ENCODE measurements around the gene RHCG.
"Not testable (repeated sequence)": the region's sequence is repeated elsewhere in the genome, so short reads cannot be mapped to it uniquely, and the experiment has no call there.

RHCG gene

GRCh38 chr15:89475661-89476060 is 20.7 kb downstream of the RHCG start:
- DNase-seq: no peak

GRCh38 chr15:89472785-89473256 is 23.6 kb downstream of the RHCG start:
- DNase-seq: peak; percentile 51

GRCh38 chr15:89469426-89470096 is 26.8 kb downstream of the RHCG start:
- DNase-seq: no peak

GRCh38 chr15:89468813-89469212 is 27.6 kb downstream of the RHCG start:
- not testable (repeated sequence) for DNase-seq

GRCh38 chr15:89463113-89463512 is 33.3 kb downstream of the RHCG start:
- DNase-seq: no peak

GRCh38 chr15:89462198-89462912 is 34.0 kb downstream of the RHCG start:
- DNase-seq: no peak

GRCh38 chr15:89461386-89461785 is 35.0 kb downstream of the RHCG start:
- DNase-seq: no peak

GRCh38 chr15:89460048-89460447 is 36.3 kb downstream of the RHCG start:
- DNase-seq: no peak

GRCh38 chr15:89459271-89460038 is 36.9 kb downstream of the RHCG start:
- DNase-seq: no peak

- no peak for DNase-seq
These were observed 37.9 kb downstream of the RHCG start for GRCh38 chr15:89458440-89458839.

- DNase-seq: no peak
These were observed 39.3 kb downstream of the RHCG start for GRCh38 chr15:89457086-89457485.

- no peak for DNase-seq
These were observed 40.8 kb downstream of the RHCG start for GRCh38 chr15:89455535-89455934.

GRCh38 chr15:89452330-89452836 is 44.0 kb downstream of the RHCG start:
- no peak for DNase-seq

GRCh38 chr15:89451846-89452245 is 44.5 kb downstream of the RHCG start:
- DNase-seq: no peak

GRCh38 chr15:89450076-89451006 is 46.0 kb downstream of the RHCG start:
- no peak for DNase-seq

- no peak for DNase-seq
These were observed 47.6 kb downstream of the RHCG start for GRCh38 chr15:89448825-89449224.

- no peak for DNase-seq
These were observed 48.7 kb downstream of the RHCG start for GRCh38 chr15:89447676-89448075.

GRCh38 chr15:89446255-89446891 is 50.0 kb downstream of the RHCG start:
- no peak for DNase-seq

- no peak for DNase-seq
These were observed 50.9 kb downstream of the RHCG start for GRCh38 chr15:89445518-89445917.

- DNase-seq: no peak
These were observed 51.9 kb downstream of the RHCG start for GRCh38 chr15:89444241-89445225.

GRCh38 chr15:89443581-89443980 is 52.8 kb downstream of the RHCG start:
- DNase-seq: no peak
